ENCODE measurements around the gene ANKRD6.
"Not testable (repeated sequence)": the region's sequence is repeated elsewhere in the genome, so short reads cannot be mapped to it uniquely, and the experiment has no call there.

The ANKRD6 gene

DNA sequence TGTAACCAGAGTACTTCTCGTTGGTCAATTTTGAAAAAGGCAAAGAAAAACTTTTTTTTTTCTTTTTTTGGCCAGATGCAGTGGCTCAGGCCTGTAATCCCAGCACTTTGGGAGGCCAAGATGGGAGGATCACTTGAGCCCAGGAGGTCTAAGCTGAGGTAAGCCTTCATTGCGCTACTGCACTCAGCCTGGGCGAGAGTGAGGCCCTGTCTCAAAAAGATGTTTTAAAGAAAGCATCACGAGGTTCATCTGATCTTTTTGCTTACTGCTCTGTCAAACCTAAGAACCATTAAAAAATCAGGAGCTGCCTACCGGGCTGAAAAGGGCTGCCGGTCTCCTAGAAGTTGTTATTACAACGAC is 205.0 kb downstream of the ANKRD6 start:
- no peak for TF ChIP-seq CTCF (IDR thresholded peaks at IDR 0.05; ENCODE audit: low read depth, low read length, missing control alignments)
- H3K4me3 ChIP-seq (ENCODE audit: low read depth, low read length), result peak overlapping the region; percentile 82
- no peak for DNase-seq (ENCODE audit: low read depth)

DNA sequence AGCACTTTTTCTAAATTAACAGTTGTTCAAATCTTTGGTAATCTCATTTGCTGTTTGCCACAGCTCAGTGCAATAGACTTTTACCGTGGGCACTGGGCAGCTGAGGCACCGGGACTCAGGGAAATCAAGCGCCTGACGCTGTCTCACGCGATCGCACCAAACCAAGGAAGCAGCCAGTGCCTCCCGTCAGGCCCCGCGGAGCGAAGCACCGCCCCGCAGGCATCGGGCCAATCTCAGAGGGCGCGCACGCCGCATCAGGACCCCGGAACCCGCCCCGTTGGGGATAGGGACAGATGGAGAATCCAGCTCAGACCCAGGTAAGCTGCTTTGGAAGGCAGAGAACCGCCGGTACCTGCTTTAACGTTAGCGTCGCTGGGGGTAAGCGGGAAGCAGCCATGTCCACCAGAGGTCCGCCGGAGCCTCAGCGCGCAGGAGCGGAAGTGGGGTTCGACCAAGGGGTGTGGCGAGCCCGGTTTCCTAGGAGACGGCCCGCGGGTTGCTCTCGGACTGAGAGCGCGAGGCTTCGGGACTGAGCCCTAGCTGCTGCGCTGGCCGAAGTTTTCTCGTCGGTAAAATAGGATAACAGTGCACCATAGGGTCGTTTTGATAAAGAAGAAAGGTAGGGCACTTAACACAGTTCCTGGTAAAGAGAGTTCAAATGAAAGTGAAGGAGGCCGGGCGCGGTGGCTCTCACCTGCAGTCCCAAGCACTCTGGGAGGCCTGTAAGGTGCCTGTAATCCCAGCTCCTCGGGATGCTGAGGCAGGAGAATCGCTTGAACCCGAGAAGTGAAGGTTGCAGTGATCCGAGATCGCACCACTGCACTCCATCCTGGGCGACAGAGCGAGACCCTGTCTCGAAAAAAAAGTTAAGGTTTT is 205.6 kb downstream of the ANKRD6 start, which contains the start of gene LYRM2:
Gene LYRM2 (minus strand): TSS at position 428 of the 876 bp plus-strand sequence. CDS start 31 bp downstream, at position 397.
- H3K4me3 ChIP-seq (ENCODE audit: low read depth, low read length), result peak within 1 kb of the TSS; percentile 82
- no peak for TF ChIP-seq CTCF (IDR thresholded peaks at IDR 0.05; ENCODE audit: low read depth, low read length, missing control alignments)
- peak; percentile 68 for DNase-seq (ENCODE audit: low read depth)

- no peak for DNase-seq (ENCODE audit: low read depth)
- no peak overlapping the region for H3K4me3 ChIP-seq (ENCODE audit: low read depth, low read length)
- TF ChIP-seq CTCF (IDR thresholded peaks at IDR 0.05; ENCODE audit: low read depth, low read length, missing control alignments), result no peak
Measured at GRCh38 chr6:89640804-89641203, 207.9 kb downstream of the ANKRD6 start.

GRCh38 chr6:89641581-89641980 is 208.6 kb downstream of the ANKRD6 start:
- not testable (repeated sequence) for H3K4me3 ChIP-seq (ENCODE audit: low read depth, low read length); DNase-seq (ENCODE audit: low read depth)

DNA sequence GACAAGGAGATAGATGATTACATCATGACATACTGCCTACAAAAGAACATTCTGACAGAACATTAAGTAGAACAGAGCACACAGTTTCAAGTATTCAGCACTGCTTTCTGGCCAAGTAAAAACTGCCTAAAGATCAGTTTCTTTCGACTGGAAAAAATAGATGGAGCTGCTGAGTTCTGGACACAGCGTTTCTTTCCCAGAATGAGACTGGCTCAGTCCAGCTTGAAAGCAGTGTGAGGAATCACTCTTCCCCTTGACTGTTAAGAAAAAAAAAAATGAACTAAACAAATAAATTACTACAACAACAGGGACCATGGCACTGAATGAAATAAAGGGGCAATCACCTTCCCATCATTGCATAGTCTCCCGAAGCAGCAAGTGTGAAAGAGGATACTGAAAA is 210.0 kb downstream of the ANKRD6 start:
- no peak for DNase-seq (ENCODE audit: low read depth)
- TF ChIP-seq CTCF (IDR thresholded peaks at IDR 0.05; ENCODE audit: low read depth, low read length, missing control alignments), result no peak
- H3K4me3 ChIP-seq (ENCODE audit: low read depth, low read length), result no peak overlapping the region

GRCh38 chr6:89643406-89643805 is 210.5 kb downstream of the ANKRD6 start:
- no peak overlapping the region for H3K4me3 ChIP-seq (ENCODE audit: low read depth, low read length)
- no peak for TF ChIP-seq CTCF (IDR thresholded peaks at IDR 0.05; ENCODE audit: low read depth, low read length, missing control alignments)
- no peak for DNase-seq (ENCODE audit: low read depth)

- DNase-seq (ENCODE audit: low read depth), result no peak
Measured at GRCh38 chr6:89644864-89645263, 211.9 kb downstream of the ANKRD6 start.

More at GRCh38 chr6:89644864-89645263, 211.9 kb downstream of the ANKRD6 start:
- TF ChIP-seq CTCF (IDR thresholded peaks at IDR 0.05; ENCODE audit: low read depth, low read length, missing control alignments), result no peak
- no peak overlapping the region for H3K4me3 ChIP-seq (ENCODE audit: low read depth, low read length)
